Measurements from ENCODE around the gene ENDOV. TPM values are rescaled to one million over a fixed set of nuclear protein-coding genes. Genes with fewer than 3 reads are reported as not detected.

ENDOV gene
- polyA plus RNA-seq, 1 experiment: 29.8 TPM

DNA sequence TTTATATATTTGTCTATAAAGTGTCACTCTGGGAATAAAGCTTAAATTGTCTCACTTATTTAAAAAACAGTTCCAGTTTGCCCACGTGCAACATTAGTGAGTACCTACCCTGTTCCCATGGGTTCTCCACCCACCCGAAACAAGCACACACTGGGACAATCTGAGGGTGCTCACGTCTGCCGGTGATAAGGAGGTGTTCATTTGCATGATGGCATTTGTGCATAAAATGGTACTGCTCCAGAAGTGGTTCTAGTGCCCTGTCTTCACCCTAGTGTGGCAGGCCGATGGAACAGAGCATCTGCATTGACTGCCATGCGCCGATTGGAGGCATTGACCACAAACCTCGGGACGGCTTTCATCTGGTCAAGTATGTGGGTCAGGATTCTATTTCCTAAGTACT, 35.6 kb upstream of the ENDOV start:
- no peak overlapping the region for H3K4me3 ChIP-seq (ENCODE audit: low read depth, low read length)
- TF ChIP-seq, protein P1, sequence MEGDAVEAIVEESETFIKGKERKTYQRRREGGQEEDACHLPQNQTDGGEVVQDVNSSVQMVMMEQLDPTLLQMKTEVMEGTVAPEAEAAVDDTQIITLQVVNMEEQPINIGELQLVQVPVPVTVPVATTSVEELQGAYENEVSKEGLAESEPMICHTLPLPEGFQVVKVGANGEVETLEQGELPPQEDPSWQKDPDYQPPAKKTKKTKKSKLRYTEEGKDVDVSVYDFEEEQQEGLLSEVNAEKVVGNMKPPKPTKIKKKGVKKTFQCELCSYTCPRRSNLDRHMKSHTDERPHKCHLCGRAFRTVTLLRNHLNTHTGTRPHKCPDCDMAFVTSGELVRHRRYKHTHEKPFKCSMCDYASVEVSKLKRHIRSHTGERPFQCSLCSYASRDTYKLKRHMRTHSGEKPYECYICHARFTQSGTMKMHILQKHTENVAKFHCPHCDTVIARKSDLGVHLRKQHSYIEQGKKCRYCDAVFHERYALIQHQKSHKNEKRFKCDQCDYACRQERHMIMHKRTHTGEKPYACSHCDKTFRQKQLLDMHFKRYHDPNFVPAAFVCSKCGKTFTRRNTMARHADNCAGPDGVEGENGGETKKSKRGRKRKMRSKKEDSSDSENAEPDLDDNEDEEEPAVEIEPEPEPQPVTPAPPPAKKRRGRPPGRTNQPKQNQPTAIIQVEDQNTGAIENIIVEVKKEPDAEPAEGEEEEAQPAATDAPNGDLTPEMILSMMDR (IDR thresholded peaks at IDR 0.05; ENCODE audit: insufficient read depth, low read depth, low read length): no peak
- no peaks in the 10 kb centered on the region for H3K27me3 ChIP-seq (ENCODE audit: control insufficient read depth, insufficient read depth, low read length)
- no peak for DNase-seq (ENCODE audit: low read depth)
- POLR2A ChIA-PET: no interaction called here
- CTCF ChIA-PET: interaction anchor here (0.6 kb wide), 1 partner anchor 44 kb away, joined by 3 read pairs; no protein-coding TSS in a partner anchor
- peaks cover 59% of the 10 kb centered on the region for H3K36me3 ChIP-seq (ENCODE audit: control insufficient read depth, insufficient read depth, low read length)

GRCh38 chr17:80380068-80380467, 34.9 kb upstream of the ENDOV start:
- ChIA-PET POLR2A (no interaction called here), CTCF (no interaction called here)
- H3K36me3 ChIP-seq (ENCODE audit: control insufficient read depth, insufficient read depth, low read length): peaks cover 59% of the 10 kb centered on the region
- no peaks in the 10 kb centered on the region for H3K27me3 ChIP-seq (ENCODE audit: control insufficient read depth, insufficient read depth, low read length)
- TF ChIP-seq, protein P1 (IDR thresholded peaks at IDR 0.05; ENCODE audit: insufficient read depth, low read depth, low read length): no peak
- H3K4me3 ChIP-seq (ENCODE audit: low read depth, low read length): no peak overlapping the region
- DNase-seq (ENCODE audit: low read depth): no peak

DNA sequence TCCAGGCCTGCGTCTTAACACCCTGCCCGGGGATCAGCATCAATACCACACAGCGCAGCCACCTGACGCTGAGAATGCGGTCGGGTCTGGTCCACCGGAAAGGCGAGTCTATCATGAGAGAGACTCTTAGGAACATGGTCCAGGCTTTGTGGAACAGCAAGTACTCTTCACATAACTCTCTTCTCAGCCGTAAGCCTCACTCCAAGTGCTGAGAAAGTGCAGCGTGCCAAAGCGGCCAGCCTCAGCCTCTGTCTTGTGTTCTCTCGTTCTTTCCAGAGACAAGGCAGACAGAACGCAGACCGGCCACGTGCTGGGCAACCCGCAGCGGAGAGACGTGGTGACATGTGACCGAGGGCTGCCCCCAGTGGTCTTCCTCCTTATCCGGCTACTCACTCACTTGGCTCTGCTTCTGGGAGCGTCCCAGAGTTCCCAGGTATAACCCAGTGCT, 34.4 kb upstream of the ENDOV start:
- H3K4me3 ChIP-seq (ENCODE audit: low read depth, low read length): no peak overlapping the region
- POLR2A ChIA-PET: no interaction called here
- CTCF ChIA-PET: no interaction called here
- TF ChIP-seq, protein P1 (IDR thresholded peaks at IDR 0.05; ENCODE audit: insufficient read depth, low read depth, low read length): no peak
- H3K27me3 ChIP-seq (ENCODE audit: control insufficient read depth, insufficient read depth, low read length): no peaks in the 10 kb centered on the region
- peaks cover 62% of the 10 kb centered on the region for H3K36me3 ChIP-seq (ENCODE audit: control insufficient read depth, insufficient read depth, low read length)
- DNase-seq (ENCODE audit: low read depth): no peak

DNA sequence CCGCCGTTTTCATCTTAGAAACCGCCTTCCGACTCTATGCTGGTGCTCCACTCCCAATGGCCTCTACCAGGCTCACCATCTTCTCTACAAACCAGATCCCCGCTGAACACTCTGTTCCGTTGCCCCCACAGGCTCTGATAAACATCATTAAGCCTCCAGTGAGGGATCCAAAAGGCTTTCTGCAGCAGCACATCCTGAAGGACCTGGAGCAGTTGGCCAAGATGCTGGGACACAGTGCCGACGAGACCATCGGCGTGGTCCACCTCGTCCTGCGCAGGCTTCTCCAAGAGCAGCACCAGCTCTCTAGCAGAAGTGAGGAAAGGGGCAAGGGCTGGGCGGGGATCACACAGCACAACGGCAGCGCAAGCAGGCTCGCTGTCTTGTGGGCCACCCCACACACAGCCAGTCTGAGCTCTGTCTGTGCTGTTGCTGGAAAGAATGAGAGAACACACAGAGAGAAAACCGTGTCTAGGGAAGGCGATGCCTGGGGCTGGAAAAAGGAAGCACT, 33.5 kb upstream of the ENDOV start:
- CTCF ChIA-PET: no interaction called here
- Histone ChIP-seq H3K36me3 (ENCODE audit: control insufficient read depth, insufficient read depth, low read length) (peaks cover 63% of the 10 kb centered on the region), H3K4me3 (ENCODE audit: low read depth, low read length) (no peak overlapping the region), H3K27me3 (ENCODE audit: control insufficient read depth, insufficient read depth, low read length) (no peaks in the 10 kb centered on the region)
- TF ChIP-seq, protein P1 (IDR thresholded peaks at IDR 0.05; ENCODE audit: insufficient read depth, low read depth, low read length): no peak
- no peak for DNase-seq (ENCODE audit: low read depth)
- POLR2A ChIA-PET: no interaction called here

DNA sequence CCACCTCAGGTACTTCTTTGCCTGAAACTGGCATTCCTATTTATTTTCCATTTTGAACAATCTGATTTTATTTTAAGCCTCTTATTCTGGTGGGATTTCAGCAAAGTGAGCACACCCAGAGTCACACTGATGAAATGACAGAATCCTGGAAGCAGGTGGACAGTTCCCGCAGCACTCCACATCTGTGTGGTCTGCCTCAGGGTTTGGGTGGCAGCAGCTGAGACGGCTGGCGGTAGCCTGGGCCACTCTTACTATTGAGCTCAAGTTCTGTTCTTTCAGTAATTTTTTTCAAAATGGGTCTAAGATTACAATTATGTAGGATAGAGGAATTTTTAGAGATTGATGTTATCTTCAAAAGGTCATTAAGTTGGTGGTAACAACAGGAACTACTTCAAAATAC, 32.5 kb upstream of the ENDOV start:
- DNase-seq (ENCODE audit: low read depth): no peak
- POLR2A ChIA-PET: interaction anchor here (0.5 kb wide), 1 partner anchor 11 kb away, joined by 3 read pairs; no protein-coding TSS in a partner anchor
- TF ChIP-seq, protein P1 (IDR thresholded peaks at IDR 0.05; ENCODE audit: insufficient read depth, low read depth, low read length): no peak
- Histone ChIP-seq H3K36me3 (ENCODE audit: control insufficient read depth, insufficient read depth, low read length) (peaks cover 66% of the 10 kb centered on the region), H3K4me3 (ENCODE audit: low read depth, low read length) (no peak overlapping the region), H3K27me3 (ENCODE audit: control insufficient read depth, insufficient read depth, low read length) (no peaks in the 10 kb centered on the region)
- CTCF ChIA-PET: interaction anchor here (1.5 kb wide), 1 partner anchor 20 kb away, joined by 5 read pairs; no protein-coding TSS in a partner anchor

Measured in BJ (cell line).